GM21619 (cell line): Measurements from ENCODE around the gene C18orf63.
"Not testable (repeated sequence)": the region's sequence is repeated elsewhere in the genome, so short reads cannot be mapped to it uniquely, and the experiment has no call there.

Source experiments
- ATAC-seq: cut with Tn5 transposase; IDR thresholded peaks from one replicate; pipeline ENCODE4 v1.9.1; 2021; ENCODE audit not compliant: unreplicated experiment

C18orf63 gene

GRCh38 chr18:74315464-74316256 is at the start of gene C18orf63:
Gene C18orf63 (plus strand): TSS chr18:74315839. CDS start chr18:74317866, 2,027 bp downstream.
- no peak for ATAC-seq

DNA sequence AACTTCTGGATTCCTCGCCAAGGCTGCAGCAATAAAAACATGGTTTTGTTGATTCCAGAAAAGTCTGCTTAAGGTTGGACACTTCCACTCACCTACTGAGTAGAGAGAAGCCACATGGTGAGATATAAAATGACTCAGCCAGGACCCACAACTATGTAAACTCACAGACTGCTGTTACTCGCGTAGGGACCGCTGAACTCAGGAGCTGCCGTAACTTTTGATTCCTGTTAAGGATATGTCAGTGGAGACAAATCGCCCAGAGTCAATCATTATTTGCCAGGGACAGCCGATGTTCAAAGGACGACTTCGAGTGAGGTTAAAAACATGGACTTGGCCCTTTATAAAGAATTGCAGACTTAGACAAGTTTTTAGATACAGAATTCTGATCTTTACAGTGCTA is 49.5 kb upstream of the C18orf63 start:
- no peak for ATAC-seq

DNA sequence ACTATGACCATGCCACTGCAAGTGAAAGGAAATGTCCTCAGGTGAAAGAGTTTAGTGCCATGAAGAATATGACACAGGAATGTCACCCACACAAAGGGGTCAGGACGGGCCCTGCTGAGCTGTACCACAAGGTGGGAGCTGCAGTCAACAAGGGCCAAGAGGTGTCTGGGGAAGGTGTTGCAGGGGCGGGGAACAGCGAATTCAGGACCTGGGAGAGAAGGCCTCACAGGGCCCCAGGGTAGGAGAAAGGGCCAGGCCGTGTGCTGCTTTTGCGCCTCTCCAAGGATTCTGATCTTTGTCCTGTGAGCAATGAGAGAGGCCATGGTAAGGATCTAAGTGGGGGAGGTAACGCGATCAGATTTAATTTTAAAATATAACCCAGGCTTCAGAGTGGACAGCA is 47.5 kb upstream of the C18orf63 start:
- ATAC-seq: no peak

GRCh38 chr18:74268933-74269620 is 46.6 kb upstream of the C18orf63 start:
- ATAC-seq: no peak

GRCh38 chr18:74271635-74272034 is 44.0 kb upstream of the C18orf63 start:
- ATAC-seq: no peak

DNA sequence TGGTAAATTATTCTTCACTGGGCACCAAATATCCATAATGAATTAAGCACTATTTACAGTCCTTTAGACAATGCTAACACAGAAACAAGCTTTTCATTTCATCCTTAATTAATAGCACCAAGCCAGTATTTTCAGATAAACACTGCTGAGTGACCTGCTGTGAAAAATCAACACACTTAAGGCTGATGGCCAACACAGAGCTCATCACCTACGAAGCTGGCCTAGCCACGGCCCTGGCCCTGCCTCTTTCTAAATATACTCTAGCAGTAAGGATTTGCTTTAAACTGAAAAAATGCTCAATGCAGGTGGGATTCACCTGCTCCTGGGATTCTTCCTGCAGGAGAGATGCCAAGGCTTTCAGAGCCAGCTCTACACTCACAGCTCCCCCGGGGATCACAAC is 42.2 kb upstream of the C18orf63 start:
- ATAC-seq: no peak

- no peak for ATAC-seq
Measured at GRCh38 chr18:74274700-74275099, 40.9 kb upstream of the C18orf63 start.

- ATAC-seq: no peak
Measured at GRCh38 chr18:74275736-74276135, 39.9 kb upstream of the C18orf63 start.

GRCh38 chr18:74276609-74277008 is 39.0 kb upstream of the C18orf63 start:
- no peak for ATAC-seq

GRCh38 chr18:74277296-74277695 is 38.3 kb upstream of the C18orf63 start:
- ATAC-seq: no peak

DNA sequence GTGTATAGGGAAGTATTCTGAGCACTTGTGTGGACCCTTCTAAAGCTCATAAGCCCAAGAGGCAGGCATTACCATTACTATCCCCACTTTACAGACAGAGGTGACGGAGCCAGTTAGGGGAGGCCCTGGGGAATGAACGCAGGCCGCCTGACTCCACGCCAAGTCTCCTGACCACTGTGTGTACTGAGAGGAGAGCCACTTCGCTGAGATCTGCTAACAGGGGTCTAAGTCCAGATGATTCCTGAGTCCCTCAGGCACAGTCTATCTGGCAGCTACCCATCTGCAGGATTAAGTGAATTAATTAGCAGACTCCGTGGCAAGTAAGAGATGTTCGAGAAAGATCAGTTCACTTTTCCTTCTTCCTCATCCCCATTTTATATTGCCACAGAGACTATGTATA is 37.6 kb upstream of the C18orf63 start:
- ATAC-seq: no peak

- ATAC-seq: no peak
Measured at GRCh38 chr18:74278983-74279382, 36.7 kb upstream of the C18orf63 start.

GRCh38 chr18:74281011-74281979 is 34.3 kb upstream of the C18orf63 start:
- ATAC-seq: no peak

- ATAC-seq: no peak
Measured at GRCh38 chr18:74281980-74282754, 33.5 kb upstream of the C18orf63 start.

DNA sequence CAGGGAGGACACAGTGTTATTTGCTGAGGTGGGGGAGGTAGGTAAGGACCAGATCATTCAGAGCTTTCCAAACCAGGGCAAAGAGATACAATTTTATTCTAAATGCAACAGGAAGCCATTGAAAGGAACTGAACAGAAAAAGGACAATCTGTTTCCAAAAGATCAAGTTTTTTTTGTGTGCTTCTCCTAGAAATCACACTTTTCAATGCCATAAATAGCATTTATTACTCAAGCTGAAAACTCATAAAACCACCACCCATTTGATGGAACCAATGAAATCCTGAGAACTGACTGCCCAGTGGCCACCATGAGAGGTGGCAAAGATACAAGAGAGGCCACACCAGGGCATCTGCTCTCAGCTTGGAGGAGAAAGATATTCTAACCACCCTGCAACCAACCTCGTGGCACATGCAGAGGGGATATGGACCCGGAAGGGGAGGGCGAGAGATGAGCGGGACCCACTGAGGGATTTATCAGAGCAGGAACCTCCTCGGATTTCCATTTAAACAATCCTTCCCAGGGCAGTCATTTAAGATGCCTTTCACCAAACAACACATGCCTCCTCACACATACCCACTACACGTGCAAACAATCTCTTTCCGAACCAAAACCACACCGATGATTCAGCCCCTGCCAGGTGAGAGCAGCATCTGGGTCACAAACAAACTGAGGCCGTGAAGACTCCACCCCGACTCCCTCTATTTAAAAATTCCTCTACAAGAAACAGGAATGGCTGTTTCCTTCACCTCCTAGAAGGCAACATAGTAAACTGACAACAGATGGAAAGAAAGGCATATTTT is 32.7 kb upstream of the C18orf63 start:
- no peak for ATAC-seq

GRCh38 chr18:74283646-74284045 is 32.0 kb upstream of the C18orf63 start:
- ATAC-seq: no peak

GRCh38 chr18:74284191-74284979 is 31.3 kb upstream of the C18orf63 start:
- ATAC-seq: no peak

DNA sequence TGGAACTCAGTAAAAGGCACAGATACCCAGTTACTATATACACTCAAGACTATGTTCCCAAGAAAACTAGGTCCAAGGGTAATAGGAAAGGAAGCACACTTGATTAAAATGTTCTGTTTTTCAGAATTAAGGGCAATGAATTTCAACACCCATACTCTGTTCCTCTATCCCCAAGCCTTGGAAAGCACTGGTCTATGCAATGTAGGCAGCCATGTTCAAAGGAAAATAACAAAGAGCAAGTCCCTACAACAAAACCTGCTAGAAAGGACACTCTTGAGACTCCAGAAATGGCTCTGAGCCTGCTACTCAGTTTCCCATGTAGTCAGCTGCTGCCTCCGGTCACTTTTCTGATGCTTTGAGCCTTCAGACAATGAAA is 30.7 kb upstream of the C18orf63 start:
- ATAC-seq: no peak

DNA sequence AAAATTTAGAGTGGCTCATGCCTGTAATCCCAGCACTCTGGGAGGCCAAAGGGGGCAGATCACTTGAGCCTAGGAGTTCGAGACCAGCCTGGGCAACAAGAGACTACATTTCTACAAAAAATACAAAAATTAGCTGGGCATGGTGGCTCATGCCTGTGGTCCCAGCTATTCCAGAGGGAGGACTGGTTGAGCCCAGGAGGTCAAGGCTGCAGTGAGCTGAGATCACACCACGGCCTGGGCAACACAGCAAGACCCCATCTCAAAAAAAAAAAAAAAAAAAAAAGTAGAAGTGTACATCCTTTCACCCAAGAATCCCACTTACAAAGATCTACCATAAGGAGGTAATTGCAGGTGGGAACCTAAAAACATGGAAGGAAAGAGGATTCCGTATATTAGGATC is 30.1 kb upstream of the C18orf63 start:
- not testable (repeated sequence) for ATAC-seq
